ENCODE measurements around the gene LRFN4. TPM values are rescaled to one million over a fixed set of nuclear protein-coding genes. Genes with fewer than 3 reads are reported as not detected.

Gene LRFN4
- total RNA-seq, 3 donors from 2014 or later: 26.7 to 39.9 (median 28.8) TPM

GRCh38 chr11:66841861-66842260 is 15.0 kb upstream of the LRFN4 start:
- no peak for DNase-seq
- Mint-ChIP-seq H3K36me3 (ENCODE audit: insufficient read depth) (no peaks in the 10 kb centered on the region), H3K4me1 (ENCODE audit: low read depth) (peaks cover 46% of the 10 kb centered on the region), H3K9me3 (no peaks in the 10 kb centered on the region), H3K27me3 (ENCODE audit: low read depth) (no peaks in the 10 kb centered on the region), H3K4me3 (peak overlapping the region; percentile 91)
- ATAC-seq: no peak

DNA sequence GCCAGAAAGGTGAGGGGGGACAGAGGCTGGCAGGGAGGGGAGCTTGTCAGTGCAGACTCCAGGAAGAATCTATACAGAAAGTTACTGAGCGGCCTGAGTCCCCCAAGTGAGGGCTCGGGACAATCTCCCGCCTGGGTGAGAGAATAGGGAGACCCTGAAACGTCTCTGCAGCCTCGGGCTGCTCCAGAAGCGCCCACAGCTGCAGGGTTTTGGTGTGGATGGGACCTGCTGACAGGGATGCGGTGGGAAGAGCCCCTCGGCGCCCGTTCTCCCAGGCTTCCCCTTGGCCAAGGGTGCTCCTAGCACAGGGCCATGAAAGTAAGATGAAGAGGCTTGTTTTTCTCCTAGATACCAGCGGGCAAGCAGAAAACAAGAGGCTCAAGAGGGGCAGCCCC is 14.4 kb upstream of the LRFN4 start:
- no peaks in the 10 kb centered on the region for H3K36me3 Mint-ChIP-seq (ENCODE audit: insufficient read depth)
- no peaks in the 10 kb centered on the region for H3K27me3 Mint-ChIP-seq (ENCODE audit: low read depth)
- no peaks in the 10 kb centered on the region for H3K9me3 Mint-ChIP-seq
- ATAC-seq (no peak), DNase-seq (no peak)
- peaks cover 46% of the 10 kb centered on the region for H3K4me1 Mint-ChIP-seq (ENCODE audit: low read depth)
- peak overlapping the region; percentile 91 for H3K4me3 Mint-ChIP-seq

DNA sequence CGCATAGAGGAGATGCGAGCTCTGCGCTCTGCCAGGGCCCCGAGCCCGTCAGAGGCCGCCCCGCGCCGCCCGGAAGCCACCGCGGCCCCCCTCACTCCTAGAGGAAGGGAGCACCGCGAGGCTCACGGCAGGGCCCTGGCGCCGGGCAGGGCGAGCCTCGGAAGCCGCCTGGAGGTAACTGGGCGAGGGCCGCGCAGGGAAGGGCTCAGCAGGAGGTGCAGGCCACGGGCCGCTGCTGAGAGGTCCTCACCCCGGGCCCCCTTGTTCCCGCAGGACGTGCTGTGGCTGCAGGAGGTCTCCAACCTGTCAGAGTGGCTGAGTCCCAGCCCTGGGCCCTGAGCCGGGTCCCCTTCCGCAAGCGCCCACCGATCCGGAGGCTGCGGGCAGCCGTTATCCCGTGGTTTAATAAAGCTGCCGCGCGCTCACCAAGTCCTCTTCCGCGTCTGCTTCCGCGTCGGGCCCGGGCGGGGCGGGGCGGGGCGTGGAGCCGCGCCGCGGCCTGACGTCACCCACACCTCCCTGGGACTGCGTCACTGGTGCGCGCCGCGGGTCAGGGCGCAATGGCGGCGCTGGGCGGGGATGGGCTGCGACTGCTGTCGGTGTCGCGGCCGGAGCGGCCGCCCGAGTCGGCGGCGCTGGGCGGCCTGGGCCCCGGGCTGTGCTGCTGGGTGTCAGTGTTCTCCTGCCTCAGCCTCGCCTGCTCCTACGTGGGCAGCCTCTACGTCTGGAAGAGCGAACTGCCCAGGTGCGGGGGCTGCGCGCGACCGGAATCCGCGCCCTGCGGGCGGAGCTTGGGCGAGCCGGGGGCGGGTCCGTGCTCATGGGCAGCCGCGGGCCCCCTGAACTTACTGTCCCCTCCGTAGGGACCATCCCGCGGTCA is 13.7 kb upstream of the LRFN4 start, which contains the start of gene RCE1:
Gene RCE1 (plus strand): TSS at position 546 of the 880 bp plus-strand sequence. CDS start 15 bp downstream, at position 561.
- ATAC-seq (peak; percentile 90 to 92), DNase-seq (peak; percentile 86)
- no peaks in the 10 kb centered on the region for H3K36me3 Mint-ChIP-seq (ENCODE audit: insufficient read depth)
- H3K27me3 Mint-ChIP-seq (ENCODE audit: low read depth): no peaks in the 10 kb centered on the region
- H3K4me1 Mint-ChIP-seq (ENCODE audit: low read depth): peaks cover 44% of the 10 kb centered on the region
- no peaks in the 10 kb centered on the region for H3K9me3 Mint-ChIP-seq
- peak within 1 kb of the TSS; percentile 91 for H3K4me3 Mint-ChIP-seq

GRCh38 chr11:66843776-66844495 is 12.9 kb upstream of the LRFN4 start:
- H3K27me3 Mint-ChIP-seq (ENCODE audit: low read depth): no peaks in the 10 kb centered on the region

DNA sequence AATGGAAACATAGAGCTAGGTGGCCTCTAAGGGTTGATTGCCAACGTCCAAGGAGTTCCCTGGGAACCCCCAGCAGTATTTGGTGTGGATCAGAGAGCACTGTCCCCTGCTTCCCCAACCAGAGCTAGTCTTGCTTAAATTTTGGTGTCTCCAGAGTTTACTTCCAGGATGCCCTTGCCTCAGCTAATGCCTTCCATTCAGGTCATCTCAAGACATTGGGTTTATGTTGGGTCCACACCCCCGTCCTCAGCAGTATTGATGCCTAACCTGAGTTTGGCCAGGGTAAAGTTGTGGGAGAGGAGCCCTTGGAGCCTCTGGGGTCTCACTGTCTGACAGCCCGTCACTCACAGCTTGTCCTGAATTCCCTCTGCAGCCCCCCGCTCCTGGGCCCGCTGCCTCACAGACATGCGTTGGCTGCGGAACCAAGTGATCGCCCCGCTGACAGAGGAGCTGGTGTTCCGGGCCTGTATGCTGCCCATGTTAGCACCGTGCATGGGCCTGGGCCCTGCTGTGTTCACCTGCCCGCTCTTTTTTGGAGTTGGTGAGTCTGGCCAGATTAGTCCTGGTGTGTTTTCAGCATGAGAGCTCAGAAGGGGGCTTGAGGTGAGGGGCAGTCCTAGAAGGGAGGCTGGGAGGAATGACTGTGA is 12.2 kb upstream of the LRFN4 start:
- DNase-seq (no peak), ATAC-seq (no peak)
- H3K4me3 Mint-ChIP-seq: peak overlapping the region; percentile 91
- no peaks in the 10 kb centered on the region for H3K36me3 Mint-ChIP-seq (ENCODE audit: insufficient read depth)
- no peaks in the 10 kb centered on the region for H3K27me3 Mint-ChIP-seq (ENCODE audit: low read depth)
- peaks cover 36% of the 10 kb centered on the region for H3K4me1 Mint-ChIP-seq (ENCODE audit: low read depth)
- H3K9me3 Mint-ChIP-seq: no peaks in the 10 kb centered on the region

More at GRCh38 chr11:66843776-66844495, 12.9 kb upstream of the LRFN4 start:
- DNase-seq (no peak), ATAC-seq (no peak)
- Mint-ChIP-seq H3K9me3 (no peaks in the 10 kb centered on the region), H3K36me3 (ENCODE audit: insufficient read depth) (no peaks in the 10 kb centered on the region), H3K4me3 (peak overlapping the region; percentile 91), H3K4me1 (ENCODE audit: low read depth) (peaks cover 42% of the 10 kb centered on the region)

- Mint-ChIP-seq H3K36me3 (ENCODE audit: insufficient read depth) (no peaks in the 10 kb centered on the region), H3K27me3 (ENCODE audit: low read depth) (no peaks in the 10 kb centered on the region), H3K9me3 (no peaks in the 10 kb centered on the region), H3K4me3 (peak overlapping the region; percentile 91), H3K4me1 (ENCODE audit: low read depth) (peaks cover 32% of the 10 kb centered on the region)
- no peak for DNase-seq
- no peak for ATAC-seq
Observed at GRCh38 chr11:66845143-66845875, 11.6 kb upstream of the LRFN4 start.

- Mint-ChIP-seq H3K27me3 (ENCODE audit: low read depth) (no peaks in the 10 kb centered on the region), H3K36me3 (ENCODE audit: insufficient read depth) (no peaks in the 10 kb centered on the region), H3K4me1 (ENCODE audit: low read depth) (peaks cover 26% of the 10 kb centered on the region), H3K4me3 (peak overlapping the region; percentile 19), H3K9me3 (no peaks in the 10 kb centered on the region)
- no peak for ATAC-seq
- no peak for DNase-seq
Observed at GRCh38 chr11:66845876-66846212, 11.0 kb upstream of the LRFN4 start.

GRCh38 chr11:66846671-66847091 is 10.2 kb upstream of the LRFN4 start:
- H3K4me1 Mint-ChIP-seq (ENCODE audit: low read depth): peaks cover 21% of the 10 kb centered on the region
- no peak for DNase-seq
- H3K27me3 Mint-ChIP-seq (ENCODE audit: low read depth): no peaks in the 10 kb centered on the region
- peak overlapping the region; percentile 11 for H3K4me3 Mint-ChIP-seq
- H3K36me3 Mint-ChIP-seq (ENCODE audit: insufficient read depth): no peaks in the 10 kb centered on the region
- no peak for ATAC-seq
- no peaks in the 10 kb centered on the region for H3K9me3 Mint-ChIP-seq

DNA sequence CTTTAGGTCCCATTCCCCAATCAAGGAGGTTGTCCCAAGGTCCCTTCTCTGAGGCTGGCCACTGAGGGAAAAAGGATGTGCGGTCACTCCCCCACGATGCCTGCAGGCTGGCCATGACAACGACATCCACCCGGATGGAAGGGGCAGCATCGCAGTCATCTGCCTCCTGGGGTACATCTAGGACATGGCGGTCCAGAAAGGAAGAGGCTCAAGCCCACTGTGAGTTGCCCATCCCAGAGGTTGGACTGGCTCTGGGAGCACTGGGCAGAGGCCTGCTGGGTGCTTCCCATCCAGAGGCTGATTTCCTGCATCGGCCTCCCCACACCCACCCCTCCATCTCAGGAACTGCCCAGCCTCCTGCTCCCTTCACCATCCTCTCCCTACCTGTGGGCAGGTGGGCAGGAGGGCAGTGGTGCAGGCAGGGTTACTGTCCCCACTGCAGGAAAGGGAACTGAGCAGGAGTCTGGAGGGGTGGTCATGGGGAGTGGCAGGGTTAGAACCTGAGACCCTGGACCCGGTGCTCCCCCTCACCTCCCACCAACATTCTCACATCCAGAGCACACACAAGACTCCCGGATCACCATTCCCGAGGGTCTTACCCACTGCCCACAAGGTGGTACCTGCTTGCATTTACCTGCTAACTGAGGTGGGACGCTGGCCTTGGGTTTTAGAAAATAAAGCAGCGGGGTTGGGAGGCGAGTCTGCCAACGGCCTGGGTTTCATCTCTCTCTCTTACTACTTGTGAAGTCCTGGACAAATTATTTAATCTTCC is 9.2 kb upstream of the LRFN4 start:
- no peak for ATAC-seq
- DNase-seq: no peak
- peaks cover 15% of the 10 kb centered on the region for H3K4me1 Mint-ChIP-seq (ENCODE audit: low read depth)
- H3K27me3 Mint-ChIP-seq (ENCODE audit: low read depth): no peaks in the 10 kb centered on the region
- no peaks in the 10 kb centered on the region for H3K36me3 Mint-ChIP-seq (ENCODE audit: insufficient read depth)
- H3K4me3 Mint-ChIP-seq: no peak overlapping the region
- no peaks in the 10 kb centered on the region for H3K9me3 Mint-ChIP-seq

DNA sequence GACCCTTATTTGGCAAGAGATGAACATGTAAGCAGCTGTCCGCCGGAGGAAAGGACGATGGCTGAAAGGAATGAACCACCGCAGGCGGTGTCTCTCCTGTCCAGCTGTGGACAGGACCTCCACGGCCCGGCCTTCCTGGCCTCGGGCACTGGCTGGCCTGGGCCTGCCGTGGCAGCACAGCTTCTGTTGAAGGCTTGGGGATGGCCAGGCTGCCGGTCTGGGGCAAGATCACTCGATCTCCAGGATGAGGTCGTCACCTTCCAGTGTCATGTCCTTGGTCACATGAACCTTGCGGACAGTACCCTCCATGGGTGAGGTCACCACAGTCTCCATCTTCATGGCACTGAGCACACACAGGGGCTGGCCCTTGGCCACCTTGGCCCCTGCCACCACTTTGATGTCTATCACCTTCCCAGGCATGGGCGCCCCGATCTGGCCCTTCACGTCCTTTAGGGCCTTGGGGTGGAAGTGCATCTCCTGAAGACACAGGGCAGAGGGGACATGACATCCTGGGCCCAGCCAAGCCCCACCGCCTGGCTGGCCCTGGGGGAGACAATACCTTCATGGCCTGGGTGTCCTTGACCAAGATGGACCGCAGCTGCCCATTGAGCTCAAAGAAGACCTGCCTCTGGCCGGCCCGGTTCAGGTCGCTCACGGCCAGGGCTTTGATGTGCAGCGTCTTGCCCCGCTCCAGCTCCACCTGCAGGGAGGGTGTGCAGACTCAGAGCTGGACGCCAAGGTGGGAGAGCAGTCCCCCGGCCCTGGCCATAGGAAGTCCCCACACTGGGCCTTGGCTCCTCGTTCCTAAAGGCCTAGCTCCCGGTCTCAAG is 8.0 kb upstream of the LRFN4 start:
- no peaks in the 10 kb centered on the region for H3K36me3 Mint-ChIP-seq (ENCODE audit: insufficient read depth)
- ATAC-seq (no peak), DNase-seq (peak; percentile 3)
- no peaks in the 10 kb centered on the region for H3K9me3 Mint-ChIP-seq
- no peak overlapping the region for H3K4me3 Mint-ChIP-seq
- peaks cover 12% of the 10 kb centered on the region for H3K4me1 Mint-ChIP-seq (ENCODE audit: low read depth)
- H3K27me3 Mint-ChIP-seq (ENCODE audit: low read depth): no peaks in the 10 kb centered on the region

DNA sequence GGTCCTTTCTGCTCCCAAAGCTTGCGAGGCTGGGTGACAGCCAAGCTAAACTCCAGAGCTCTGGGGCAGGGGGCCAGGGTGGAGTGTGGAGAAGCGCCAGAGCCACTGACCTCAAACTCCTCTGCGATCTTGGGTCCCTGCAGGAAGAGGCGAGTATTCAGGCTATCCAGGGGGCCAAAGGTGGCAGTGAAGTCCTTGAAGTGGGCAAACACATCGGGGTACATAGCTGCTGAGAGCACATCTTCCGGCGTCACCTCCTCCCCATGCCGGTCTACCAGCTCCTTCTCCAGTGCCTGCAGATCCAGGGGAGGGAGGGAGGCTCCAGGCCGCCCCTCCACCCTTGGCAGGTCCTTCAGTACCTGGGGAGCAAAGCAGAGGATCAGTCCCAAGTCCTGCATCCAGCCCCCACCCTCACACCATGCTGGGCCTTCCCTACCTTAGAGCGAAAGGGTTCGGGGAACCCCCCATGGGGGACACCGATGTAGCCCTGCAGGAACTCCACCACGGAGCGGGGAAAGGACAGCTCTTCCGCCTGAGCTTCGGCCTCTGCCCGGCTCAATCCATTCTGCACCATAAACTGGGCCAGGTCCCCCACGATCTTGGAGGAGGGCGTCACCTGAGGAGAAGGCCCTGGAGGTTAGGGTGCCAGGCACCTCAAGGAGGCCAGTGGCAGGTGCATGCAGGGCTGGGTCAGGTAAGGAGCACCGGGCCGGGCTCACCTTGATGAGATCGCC is 7.2 kb upstream of the LRFN4 start:
- Mint-ChIP-seq H3K4me3 (no peak overlapping the region), H3K9me3 (no peaks in the 10 kb centered on the region), H3K36me3 (ENCODE audit: insufficient read depth) (no peaks in the 10 kb centered on the region), H3K4me1 (ENCODE audit: low read depth) (peaks cover 5% of the 10 kb centered on the region), H3K27me3 (ENCODE audit: low read depth) (no peaks in the 10 kb centered on the region)
- no peak for ATAC-seq
- DNase-seq: no peak

- no peaks in the 10 kb centered on the region for H3K27me3 Mint-ChIP-seq (ENCODE audit: low read depth)
- no peak overlapping the region for H3K4me3 Mint-ChIP-seq
- ATAC-seq: no peak
- H3K36me3 Mint-ChIP-seq (ENCODE audit: insufficient read depth): no peaks in the 10 kb centered on the region
- DNase-seq: no peak
- H3K9me3 Mint-ChIP-seq: no peaks in the 10 kb centered on the region
- H3K4me1 Mint-ChIP-seq (ENCODE audit: low read depth): peaks cover 3% of the 10 kb centered on the region
Observed at GRCh38 chr11:66850235-66850587, 6.7 kb upstream of the LRFN4 start.
